Astrocyte of the hippocampus (primary cell): ENCODE results near the gene AHRR.
A peak's percentile ranks its signal among the peaks of the same experiment; 100 is the strongest.

Source experiments
- DNase-seq: peaks from one replicate; pipeline ENCODE4 v3.0.0; 2011; ENCODE audit warnings: low read depth, low spot score

The AHRR gene

DNA sequence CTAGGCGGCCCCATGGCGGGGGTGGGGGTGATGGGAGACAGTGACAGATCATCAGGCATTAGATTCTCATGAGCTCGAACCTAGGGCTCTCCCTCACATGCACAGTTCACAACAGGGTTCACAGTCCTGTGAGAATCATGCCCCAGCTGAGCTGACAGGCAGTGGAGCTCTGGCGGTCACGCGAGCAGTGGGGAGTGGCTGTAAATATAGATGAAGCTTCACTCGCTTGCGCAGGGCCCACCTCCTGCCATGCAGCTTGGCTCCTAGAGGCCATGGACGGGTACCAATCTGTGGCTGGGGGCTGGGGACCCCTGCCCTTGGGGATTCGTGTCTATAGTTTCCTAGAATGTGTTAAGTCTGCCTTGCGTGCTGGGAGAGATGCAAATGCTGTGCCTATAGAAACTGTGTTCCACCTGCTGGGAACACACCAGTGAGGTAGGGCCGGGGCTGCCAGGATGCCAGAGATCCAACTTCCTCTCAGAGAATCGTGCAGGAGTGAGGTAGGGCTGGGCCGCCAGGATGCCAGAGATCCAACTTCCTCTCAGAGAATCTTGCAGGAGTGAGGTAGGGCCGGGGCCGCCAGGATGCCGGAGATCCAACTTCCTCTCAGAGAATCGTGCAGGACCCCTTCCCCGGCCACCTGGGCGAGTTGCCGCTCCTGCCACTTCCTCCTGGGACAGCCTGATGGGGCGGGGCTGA is 107.4 kb downstream of the AHRR start:
- DNase-seq = no peak

- peak; percentile 82 for DNase-seq
Measured at GRCh38 chr5:429453-430188, 108.1 kb downstream of the AHRR start.

- DNase-seq = no peak
Measured at GRCh38 chr5:430214-430925, 108.9 kb downstream of the AHRR start.

DNA sequence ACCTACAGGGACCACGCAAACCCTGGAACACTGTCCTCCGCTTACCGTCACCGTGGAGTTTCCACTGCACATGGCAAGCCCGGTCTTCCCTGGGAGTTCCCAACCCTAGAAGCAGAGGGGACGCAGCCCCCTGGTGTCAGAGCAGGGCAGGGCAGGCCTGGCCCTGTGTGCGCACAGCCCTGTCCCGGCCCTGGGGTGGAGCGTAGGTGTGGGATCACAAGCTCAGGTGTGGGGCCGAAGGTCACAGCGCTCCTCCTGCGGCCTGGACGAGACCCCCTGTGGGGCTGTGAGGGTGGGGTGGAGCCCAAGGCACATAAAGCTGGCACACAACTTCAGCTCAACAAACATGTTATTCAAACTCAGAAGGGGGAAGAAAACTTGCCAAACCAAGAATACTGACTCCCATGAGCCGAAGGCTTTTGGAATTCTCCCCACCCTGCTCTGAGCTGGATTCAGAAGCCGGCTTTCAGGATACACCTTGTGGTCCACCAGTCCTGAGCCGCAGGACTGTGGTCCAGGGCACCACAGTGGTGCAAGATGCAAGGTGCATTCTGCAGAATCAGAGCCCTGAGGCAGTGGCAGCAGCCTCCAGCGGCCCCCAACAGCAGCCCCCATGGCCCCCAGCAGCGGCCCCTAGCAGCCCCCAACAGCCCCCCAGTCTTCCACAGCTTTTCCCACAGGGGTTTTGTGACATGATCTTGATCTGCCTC is 109.6 kb downstream of the AHRR start:
- DNase-seq = peak; percentile 73

GRCh38 chr5:431711-432050 is 110.2 kb downstream of the AHRR start:
- no peak for DNase-seq

DNA sequence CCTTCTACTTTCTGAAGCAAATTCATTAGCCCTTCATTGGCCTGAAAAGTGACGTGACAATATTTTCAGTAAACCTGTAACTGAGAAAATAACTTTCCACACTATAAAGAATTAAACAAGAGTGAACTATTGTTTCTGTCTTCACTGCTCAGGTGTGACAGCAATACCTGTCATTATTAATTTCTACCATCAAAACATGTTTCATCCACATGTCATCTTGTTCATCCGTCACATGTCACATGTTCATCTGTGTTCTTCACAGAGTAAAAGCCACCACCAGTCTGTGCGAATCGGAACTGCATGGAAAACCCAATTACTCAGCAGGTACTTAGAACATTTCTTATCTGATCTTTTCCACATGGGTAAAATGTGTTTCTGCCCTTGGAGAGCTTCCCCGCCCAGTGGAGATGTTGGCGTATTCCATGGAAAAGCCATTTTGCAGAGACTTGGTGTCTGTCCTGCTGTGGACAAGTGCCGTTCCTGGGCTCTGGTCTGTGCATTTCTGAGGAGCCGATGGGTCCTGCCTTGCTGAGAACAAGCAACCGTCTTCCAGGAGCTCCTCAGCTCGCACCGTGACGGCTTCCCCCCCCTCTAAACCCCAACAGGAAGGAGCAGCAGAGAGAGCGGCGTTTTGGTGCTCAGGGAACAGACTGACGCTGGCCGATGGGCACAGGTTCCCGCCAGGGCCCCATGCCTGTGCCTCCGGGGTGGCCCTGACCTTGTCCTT is 110.8 kb downstream of the AHRR start:
- no peak for DNase-seq

DNA sequence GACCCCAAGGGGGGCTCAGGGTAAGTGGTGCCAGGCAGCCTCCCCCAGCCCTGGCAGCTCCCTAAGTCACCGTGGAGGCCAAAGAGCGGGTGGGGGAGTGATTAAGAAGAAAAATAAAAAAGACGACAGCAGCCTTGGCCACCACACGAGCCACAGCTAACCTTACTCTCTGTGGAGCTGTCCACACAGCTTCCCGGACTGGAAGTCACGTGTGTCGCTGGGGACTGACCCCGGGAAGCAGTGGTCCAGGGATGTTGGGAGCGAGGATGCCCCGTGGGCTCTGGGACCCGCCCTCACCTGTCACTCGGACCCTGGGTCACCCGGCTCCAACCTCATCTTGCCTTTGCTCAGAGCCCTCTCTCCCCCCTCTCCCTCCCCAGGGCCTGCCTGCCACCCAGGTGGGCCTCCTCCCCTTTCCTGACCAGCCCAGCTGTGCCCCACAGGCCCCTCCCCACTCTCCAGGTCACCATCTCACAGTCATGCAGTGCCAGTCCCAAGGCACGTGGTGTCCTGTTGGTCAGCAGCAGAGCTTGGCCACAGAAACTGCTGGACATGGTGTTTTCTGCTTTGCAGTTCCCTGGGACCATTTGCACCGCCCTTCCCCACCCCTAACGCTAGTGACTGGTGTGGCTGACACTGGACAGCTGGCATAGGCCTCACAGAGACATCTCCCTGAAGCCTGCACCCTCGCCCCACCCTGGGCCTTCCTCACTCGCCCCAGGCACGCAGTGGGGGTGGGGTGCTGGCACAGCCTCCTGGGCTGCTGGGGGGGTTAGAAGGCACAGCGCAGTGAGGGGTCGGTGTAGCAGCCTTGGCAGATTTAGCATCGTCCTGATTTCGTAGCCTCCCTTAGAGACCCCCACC is 111.6 kb downstream of the AHRR start:
- DNase-seq = no peak

GRCh38 chr5:433836-434235 is 112.3 kb downstream of the AHRR start:
- DNase-seq = no peak

DNA sequence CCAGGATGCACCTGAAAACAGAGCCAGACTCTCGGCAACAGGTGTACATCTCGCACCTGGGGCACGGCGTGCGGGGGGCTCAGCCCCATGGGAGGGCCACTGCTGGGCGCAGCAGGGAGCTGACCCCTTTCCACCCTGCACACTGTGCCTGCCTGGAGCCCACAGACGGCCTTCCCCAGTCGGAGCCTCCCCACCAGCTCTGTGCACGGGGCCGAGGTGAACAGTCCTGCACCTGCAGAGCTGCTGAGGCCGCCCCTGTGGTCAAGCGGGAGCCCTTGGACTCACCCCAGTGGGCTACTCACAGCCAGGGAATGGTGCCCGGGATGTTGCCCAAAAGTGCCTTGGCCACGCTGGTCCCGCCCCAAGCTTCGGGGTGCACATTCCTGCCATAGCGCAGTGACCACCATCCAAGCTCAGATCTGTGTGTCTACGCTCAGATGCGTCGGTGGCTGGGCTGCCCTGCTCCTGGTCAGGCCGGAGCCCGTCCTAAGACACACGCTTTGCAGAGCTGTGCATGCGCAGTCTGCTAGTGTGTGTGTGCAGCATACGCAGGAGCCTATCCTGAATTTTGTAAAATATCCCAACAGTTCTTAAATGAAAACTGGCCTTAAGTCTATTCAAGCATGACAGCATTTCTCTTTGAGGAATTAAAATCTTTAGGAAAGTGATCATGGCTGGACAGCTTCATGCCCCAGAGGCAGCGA is 113.1 kb downstream of the AHRR start:
- DNase-seq = no peak

- DNase-seq = no peak
Measured at GRCh38 chr5:435156-435790, 113.8 kb downstream of the AHRR start.

DNA sequence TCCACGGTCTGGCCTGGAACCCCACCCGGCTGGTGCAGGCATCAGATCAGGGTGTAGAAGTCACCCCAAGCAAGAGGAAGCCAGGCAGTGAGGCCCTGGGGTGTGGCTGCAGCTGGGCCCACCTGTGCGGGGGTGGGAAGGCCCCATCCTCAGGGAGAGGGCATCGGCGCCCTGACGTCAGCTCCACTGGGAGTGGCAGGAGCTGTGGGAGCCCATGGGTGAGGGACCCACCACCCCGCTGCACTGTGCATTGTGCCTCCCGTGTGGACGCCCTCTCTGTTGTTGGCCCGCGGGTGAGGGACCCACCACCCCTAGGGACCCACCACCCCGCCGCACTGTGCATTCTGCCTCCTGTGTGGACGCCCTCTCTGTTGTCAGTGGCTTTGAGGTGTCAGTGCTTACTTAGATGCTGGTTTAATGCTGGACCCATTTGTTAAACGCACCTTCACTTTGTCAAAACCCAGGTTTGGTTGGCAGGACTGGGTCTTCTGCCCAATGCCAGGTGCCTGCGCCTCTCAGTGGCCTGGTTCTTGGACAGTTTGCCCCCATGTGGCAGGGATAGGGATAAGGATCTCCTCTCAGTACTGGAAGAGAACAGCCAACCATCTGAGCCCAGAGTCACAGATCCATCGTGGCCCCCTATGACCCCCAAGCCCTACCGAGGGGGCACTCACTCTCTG is 114.6 kb downstream of the AHRR start:
- peak; percentile 53 for DNase-seq

GRCh38 chr5:436641-436975 is 115.1 kb downstream of the AHRR start:
- DNase-seq = no peak

GRCh38 chr5:437281-437771 is 115.8 kb downstream of the AHRR start:
- DNase-seq = no peak

- DNase-seq = no peak
Measured at GRCh38 chr5:438481-438981, 117.0 kb downstream of the AHRR start.

GRCh38 chr5:439181-439580 is 117.7 kb downstream of the AHRR start:
- DNase-seq = no peak

- no peak for DNase-seq
Measured at GRCh38 chr5:439636-440035, 118.1 kb downstream of the AHRR start.

DNA sequence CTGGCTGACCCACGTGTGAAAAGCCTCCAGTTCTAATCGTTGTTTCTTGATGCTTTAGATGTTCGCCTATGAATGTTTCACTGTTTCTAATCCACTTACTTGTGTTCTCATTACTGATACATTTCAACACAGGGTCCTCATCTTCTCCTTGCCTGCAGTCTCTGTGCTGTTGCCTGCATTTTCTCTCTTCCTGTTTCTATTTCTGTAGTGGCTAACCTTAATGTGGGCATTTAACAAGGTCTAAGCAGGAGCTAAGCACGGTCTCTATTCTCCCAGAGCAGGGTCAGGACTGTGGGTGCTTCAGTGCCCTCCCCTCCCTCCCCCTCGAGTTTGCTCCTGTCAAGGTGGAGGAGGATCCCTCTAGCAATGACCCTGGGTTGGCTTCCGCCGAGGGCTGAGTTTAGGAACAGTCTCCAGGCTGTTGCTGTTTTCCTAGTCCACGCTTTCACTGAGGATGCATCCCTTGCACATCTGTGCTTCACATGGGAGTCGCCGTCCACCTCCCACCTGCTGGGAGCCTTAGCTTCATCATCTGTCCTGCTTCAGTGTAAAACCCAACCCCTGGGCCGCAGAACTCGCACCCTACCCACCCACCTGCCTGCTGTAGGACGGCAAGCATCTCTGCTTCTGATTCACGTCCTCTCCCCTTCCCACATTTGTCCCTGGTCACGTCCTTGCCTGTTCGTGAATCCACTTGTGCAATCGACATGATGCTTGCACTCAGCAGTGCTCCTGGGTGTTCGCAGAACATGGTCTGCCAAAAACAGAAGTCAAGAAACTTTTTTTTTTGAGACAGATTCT is 119.1 kb downstream of the AHRR start:
- no peak for DNase-seq

GRCh38 chr5:441996-442334 is 120.5 kb downstream of the AHRR start:
- no peak for DNase-seq
